GM19099 (cell line): ENCODE measurements around the gene ANKMY1.

Experiments
- POLR2A ChIP-seq: IDR thresholded peaks from 3 replicates; pipeline ENCODE4 v1.6.1; 2011; ENCODE audit warnings: low read depth; ENCODE audit not compliant: insufficient read length; ENCODE audit errors: extremely low read depth

The ANKMY1 gene

DNA sequence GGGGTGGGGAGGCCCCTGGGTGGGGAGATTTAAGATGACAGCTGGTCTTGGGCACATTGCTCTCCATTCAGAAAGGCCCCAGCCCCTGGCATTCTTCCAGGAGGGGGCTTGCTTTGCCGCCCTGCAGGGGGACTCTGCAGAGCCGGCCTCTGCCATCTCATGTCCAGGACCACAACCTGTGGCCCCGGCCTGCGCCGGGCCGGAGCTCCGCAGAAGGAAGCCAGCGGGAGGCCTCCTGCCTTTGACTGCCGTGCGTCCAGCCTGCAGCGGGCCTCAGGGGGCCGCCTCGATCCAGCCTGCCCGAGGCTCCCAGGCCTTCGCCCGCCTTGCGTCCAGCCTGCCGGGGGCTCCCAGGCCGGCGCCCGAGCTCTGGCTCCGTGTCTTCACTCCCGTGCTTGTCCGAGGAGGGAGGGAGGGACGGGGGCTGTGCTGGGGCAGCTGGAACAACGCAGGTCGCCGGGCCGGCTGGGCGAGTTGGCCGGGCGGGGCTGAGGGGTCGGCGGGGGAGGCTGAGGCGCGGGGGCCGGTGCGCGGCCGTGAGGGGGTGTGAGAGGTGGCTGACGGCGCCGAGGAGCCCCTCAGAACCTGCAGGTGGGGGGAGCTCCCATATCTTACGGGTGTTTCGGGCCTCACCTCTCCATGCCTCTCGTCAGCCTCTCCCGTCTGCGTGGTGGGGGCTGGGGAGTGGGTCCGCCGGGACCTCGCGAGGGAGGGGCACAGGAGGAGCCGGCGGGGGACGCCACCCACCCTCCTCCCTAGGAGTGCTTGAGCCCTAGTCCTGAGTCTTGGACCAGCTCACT, 101.9 kb downstream of the ANKMY1 start:
- no peak for TF ChIP-seq POLR2A

DNA sequence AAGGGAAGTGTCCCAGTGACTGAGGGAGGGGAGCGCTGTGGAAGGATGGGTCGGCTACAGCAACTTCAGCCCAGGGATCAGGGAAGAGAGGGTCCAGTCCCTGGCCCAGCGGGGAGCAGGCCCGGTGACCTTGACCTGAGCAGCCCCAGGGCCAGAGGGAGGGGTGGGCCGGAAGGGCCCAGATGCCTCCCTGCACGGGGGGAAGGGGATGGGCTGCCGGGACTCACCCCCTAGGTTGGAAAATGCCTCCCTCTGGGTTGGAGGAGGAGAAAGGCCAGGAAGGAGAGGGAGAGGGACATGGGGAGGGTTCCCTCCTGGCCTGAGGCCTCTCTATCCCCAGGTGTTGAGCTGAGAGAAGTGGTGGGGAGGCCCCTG, 102.5 kb downstream of the ANKMY1 start:
- no peak for TF ChIP-seq POLR2A

DNA sequence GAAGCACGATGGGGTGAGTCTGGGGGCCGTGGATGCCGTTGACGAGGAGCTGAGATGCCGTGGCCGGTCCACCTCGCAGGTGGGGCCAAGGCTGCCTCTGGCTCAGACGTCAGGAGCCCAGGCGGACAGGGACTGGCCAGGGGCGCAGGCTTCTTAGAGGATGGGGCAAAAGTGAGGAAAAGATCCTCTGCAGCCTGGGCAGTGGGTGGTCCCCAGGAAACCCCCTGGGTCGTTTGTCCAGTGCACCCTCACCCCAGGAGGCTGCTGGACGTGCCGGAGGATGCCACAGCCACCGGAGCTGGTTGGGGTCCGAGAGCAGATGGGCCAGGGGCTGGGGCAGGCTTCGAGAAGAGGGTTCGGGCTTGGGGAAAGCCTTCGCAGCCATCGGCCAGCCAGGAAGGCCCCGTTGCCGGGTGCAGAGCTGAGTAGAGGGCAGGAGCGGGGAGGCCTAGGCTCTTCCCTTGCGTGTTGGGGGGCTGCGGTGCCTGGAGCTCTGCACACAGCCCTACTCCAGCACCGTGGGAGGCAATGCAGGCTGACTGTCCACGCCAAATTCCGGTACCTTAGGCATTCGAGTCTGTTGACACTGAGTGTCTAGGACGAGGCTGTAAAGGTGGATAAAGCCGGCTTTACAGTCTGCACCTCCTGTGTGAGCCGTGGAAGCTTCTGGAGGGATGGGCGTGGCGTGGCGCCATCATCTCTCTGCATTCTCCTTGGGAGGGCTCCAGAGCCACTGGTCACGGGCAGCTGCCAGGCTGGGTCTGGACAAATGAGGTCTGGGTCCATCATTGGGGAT, 103.5 kb downstream of the ANKMY1 start:
- no peak for TF ChIP-seq POLR2A

DNA sequence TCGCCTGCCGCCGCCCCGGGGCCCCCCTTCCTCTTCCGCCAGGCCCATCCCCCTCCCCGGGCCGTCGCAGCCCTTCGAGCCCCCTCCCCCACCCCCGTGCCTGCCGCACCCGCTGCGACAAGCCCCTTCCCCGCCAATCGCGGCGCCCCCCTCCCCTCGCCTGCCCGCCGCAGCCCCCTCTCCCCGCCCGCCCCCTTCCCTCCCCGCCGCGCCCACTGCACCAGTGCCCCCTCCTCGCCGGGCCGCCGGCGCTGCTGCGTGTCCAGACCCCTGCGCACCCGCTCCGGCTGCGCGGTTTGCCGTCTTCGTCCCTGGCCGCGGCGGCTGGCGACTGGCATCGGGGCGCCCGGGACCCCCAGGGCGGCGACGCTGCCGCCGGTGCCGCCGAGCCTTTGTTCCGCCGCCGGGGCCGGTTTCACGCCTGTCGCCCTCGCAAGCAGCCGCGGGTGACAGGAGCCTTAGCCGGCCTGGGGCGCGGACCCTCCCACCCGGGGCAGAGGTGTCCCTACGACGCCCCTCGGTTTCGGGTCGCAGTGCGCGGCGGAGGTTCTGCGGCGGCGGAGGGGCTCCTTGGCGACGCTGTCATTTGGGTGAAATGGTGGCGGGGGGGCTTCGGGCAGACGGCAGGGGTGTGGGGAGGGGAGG, 104.2 kb downstream of the ANKMY1 start:
- no peak for TF ChIP-seq POLR2A

DNA sequence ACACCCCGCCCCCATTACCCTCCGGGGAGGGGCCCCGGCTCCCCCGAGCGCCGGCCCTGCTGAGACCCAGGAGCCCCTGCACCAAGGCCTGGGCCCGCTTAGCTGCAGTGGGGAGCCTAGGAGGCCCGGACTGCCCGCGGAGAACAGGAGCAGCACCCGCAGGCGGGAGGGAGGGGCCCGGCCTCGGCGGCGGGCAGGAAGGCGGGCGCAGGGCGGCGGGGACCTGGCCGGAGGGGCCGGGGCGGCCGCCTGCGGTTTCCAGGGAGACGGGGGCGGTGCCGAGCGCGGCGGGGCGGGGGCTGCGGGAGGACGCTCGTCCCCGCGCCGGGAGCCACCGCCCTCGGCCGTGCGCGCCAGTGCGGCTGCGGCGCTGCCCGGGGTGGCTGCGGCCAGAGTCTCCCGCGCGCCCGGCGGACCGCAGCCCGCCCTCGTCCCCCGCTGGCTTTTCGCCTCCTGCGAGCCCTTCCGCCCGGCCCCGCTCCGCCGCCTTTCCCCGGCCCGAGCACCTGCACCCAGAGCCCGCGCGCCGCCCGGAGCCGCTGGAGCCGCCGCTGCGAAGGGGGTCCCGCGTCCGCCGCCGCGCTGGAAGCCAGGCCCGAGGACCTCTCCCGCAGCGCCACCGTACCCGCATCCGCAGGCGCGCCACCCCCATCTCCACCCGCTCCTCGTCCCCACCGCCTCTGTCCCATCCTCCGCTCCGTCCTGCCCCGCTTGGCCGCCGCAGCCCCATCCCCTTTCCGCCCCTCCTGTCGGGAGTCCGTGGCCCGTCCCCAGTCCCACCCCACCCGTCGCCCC, 105.1 kb downstream of the ANKMY1 start:
- no peak for TF ChIP-seq POLR2A

DNA sequence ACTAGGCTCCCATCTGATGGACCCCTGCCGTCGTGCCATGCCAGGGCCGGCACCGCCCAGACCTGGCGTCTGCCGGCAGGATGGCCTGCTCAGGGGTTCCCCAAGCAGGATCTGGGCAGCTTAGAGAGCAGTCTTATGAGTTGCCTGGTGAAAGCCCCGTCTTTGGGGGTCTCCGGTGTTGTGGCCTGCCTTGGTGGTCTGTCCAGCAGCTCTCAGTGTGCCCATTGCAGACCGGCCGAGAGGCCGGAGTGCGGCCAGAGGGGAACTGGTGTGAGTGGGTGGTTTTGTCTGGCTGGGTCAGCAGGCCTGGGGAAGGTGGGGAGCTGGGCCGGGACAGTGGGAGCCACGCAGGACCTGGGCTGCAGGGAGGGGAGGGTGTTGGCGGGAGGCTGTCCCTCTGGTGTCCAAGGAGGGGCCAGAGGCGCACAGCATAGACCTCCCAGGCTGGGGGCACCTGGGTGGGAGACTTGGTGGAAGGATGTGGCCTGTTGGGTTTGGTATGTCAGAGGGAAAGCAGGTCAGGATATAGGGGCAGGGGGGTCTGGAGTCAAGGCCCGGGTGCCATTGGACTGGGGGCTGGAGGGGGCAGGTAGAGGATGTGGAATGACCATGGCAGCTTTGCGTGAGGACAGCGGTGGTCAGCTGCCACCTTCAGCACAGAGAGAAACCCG, 105.9 kb downstream of the ANKMY1 start:
- no peak for TF ChIP-seq POLR2A

DNA sequence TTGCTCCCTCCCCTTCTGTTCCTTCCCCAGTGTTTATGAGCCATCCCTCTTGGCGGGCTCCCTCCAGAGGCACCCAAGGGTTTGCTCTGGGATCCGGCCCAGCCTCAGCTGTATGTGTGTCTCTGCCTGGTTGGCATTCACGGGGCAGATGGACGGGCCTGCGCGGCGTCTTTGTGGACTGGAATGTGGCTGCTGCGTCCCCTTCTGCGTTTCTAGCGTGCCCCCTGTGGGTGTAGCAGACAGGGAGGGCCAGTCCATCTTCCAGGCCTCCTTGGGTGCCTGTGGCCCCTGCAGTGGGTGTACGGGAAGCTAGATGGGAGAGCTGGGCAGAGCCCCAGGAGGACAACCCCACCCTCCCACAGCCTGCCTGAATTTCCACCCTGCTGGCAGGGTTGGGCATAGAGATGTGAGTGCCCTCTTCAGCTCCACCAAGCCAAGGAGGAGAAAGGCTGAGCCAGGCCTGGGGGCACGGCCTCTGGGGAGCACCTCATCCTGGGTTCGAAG, 106.6 kb downstream of the ANKMY1 start:
- TF ChIP-seq POLR2A = no peak

DNA sequence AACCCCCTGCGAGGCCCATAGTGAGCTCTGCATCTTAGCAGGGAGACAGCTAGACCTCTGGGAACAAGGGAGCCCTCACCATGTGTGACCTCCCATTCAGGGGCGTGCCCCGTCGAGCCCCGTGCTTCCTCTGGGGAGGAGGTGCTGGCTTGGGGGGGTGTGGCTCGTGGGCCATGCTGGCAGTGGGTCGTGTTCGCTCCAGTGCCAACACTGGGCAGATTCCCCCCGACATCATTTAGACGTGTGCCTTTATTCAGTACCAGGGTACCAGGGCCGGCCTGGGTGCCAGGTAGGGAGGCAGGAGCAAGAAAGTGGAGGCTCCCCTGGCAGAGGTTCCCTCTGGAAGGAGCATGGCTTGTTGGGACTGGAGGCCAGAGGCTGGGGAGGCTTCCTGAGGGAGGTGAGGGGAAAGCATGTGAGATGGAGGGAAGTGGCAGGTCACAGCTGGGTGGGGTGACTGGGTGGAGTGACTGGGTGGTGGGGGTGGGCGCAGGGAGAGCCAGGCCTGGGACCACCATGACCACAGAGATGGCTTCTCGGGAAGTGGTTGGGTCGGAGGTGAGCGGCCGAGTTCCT, 107.2 kb downstream of the ANKMY1 start:
- no peak for TF ChIP-seq POLR2A

DNA sequence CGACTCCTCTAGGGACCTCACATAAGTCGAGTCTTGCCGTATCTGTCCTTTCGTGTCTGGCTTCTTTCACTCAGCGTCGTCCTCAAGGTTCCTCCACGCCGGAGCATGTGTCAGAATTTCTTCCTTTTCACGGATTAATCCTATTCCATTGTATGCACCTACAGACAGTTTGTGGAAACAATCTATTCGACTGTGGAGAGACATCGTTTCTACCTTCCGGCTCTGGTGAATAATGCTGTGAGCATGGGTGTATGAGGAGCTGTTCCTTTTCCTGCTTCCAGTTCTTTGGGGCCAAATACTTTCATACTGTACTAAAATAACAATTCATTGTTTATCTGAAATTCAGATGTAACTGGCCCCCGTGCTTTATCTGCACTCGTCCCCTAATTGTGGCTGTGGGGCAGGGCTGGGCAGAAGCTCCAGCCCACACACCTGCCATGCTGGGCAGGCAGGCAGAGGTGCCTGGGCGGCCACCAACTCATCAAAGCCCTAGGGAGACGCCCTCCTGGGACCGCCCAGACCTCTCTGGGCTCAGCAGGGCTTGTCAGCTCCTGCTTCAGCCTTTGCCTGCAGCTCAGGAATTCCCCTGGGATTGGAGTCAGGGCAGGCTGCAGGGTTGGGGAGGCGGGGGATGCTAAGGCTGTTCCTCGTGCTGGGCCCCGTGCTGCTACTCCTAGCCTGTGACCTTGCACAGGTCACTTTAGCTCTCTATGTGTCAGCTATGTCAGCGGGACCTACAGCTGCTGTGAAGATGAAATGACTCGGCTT, 107.8 kb downstream of the ANKMY1 start:
- TF ChIP-seq POLR2A = no peak

DNA sequence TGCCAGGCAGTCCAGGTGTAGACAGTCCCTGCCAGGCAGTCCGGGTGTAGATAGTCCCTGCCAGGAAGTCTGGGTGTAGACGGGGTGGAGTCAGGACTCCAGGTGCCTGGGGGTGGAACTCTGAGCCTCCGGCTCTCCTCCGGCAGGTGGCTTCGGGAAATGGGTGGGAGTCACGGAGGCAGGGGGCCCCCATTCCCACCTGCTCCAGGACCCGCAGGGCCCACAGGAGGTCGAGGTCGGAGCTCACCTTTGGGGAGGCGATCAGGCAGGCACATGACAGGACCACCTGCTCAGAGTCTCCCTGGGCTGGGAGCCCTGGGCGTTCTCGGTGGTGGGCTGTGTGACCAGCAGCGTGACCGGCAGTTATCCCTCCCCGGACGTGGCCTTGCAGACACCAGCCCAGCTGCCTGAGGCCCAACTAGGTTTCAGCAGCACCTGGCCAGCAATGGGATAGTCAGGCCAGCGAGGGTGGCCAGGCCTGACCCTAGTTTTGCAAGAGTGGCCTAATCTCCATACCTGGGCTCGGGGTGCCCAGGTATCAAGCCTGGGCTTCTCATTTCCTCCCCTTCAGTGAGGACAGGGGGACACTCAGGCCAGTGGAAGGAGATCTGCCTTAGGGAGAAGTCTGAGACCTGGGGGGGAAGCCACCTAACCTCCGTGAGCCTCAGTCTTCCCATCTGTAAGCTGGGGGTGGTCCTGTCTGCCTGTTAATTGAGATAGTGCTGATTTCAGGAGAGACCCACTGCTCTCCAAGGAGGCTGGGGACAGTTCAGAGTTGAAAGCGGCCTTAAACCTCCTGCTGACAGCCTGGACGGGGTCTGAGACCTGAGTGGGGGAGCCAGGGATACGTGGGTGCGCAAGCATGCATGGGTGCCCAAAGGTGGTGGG, 109.2 kb downstream of the ANKMY1 start:
- TF ChIP-seq POLR2A = no peak

DNA sequence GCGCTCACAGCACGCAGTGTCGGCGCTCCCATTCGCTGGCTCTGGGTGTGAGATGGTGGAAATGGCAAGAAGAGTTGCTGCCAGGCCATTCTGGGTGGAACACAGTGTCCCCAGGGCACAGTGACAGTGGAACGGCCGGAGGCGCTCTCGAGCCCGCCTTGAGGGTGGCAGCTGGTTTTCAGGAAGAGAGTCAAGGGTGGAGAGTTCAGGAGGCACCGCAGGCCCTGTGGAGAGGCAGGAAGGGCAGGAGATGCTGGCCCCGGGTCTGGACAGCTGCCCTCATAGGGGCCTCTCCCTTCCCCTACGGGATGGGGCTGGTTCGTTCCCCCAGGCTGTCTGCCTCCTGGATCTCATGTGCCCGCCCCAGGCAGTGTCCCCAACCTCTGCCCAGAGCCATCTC, 109.9 kb downstream of the ANKMY1 start:
- no peak for TF ChIP-seq POLR2A

DNA sequence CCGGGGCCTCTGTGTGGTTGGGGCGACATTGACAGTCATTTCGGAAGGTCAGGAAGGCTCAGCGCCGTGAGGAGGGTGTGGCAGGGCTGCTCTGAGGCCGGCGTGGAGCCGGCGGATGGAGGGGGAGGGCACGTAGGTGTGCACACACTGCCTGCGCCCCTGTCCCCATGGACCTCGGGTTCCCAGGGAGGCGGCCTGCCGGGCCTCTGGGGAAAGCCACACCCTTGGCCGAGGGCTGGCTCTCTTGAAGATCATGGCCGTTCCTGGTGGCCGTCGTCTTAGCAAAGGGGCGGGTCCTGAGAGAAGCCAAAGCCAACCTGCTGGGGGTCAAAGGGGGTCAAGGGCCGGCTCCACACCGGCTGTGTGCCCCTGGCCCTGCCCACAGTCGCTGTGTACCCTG, 110.5 kb downstream of the ANKMY1 start:
- no peak for TF ChIP-seq POLR2A
